ENCODE data around the gene FAR2.

Gene FAR2

GRCh38 chr12:29343022-29343799, 194.1 kb downstream of the FAR2 start:
- no peak overlapping the region for H3K4me3 ChIP-seq (ENCODE audit: low read depth, low read length)
- no peak for DNase-seq
- H3K27me3 ChIP-seq (replicated peaks) = no peaks in the 10 kb centered on the region
- in situ Hi-C loops (cut with HindIII; ENCODE audit: low pct_ligation_motif_present, low sequenced_read_pairs) = no loop called here
- H3K27ac ChIP-seq = no peak overlapping the region
- no peaks in the 10 kb centered on the region for H3K36me3 ChIP-seq (replicated peaks)
- TF ChIP-seq, protein P1, sequence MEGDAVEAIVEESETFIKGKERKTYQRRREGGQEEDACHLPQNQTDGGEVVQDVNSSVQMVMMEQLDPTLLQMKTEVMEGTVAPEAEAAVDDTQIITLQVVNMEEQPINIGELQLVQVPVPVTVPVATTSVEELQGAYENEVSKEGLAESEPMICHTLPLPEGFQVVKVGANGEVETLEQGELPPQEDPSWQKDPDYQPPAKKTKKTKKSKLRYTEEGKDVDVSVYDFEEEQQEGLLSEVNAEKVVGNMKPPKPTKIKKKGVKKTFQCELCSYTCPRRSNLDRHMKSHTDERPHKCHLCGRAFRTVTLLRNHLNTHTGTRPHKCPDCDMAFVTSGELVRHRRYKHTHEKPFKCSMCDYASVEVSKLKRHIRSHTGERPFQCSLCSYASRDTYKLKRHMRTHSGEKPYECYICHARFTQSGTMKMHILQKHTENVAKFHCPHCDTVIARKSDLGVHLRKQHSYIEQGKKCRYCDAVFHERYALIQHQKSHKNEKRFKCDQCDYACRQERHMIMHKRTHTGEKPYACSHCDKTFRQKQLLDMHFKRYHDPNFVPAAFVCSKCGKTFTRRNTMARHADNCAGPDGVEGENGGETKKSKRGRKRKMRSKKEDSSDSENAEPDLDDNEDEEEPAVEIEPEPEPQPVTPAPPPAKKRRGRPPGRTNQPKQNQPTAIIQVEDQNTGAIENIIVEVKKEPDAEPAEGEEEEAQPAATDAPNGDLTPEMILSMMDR (IDR thresholded peaks at IDR 0.05; ENCODE audit: low read depth, low read length, missing control alignments) = no peak

- DNase-seq = no peak
- TF ChIP-seq, protein P1 (IDR thresholded peaks at IDR 0.05; ENCODE audit: low read depth, low read length, missing control alignments) = no peak
- H3K27ac ChIP-seq = no peak overlapping the region
- no peaks in the 10 kb centered on the region for H3K27me3 ChIP-seq (replicated peaks)
- H3K36me3 ChIP-seq (replicated peaks) = no peaks in the 10 kb centered on the region
- in situ Hi-C loops (cut with HindIII; ENCODE audit: low pct_ligation_motif_present, low sequenced_read_pairs) = no loop called here
- H3K4me3 ChIP-seq (ENCODE audit: low read depth, low read length) = no peak overlapping the region
These were observed 197.8 kb downstream of the FAR2 start for GRCh38 chr12:29346769-29347421.

- H3K4me3 ChIP-seq (ENCODE audit: low read depth, low read length) = no peak overlapping the region
- DNase-seq = peak; percentile 4
- in situ Hi-C loops (cut with HindIII; ENCODE audit: low pct_ligation_motif_present, low sequenced_read_pairs) = no loop called here
- TF ChIP-seq, protein P1 (IDR thresholded peaks at IDR 0.05; ENCODE audit: low read depth, low read length, missing control alignments) = no peak
- no peaks in the 10 kb centered on the region for H3K27me3 ChIP-seq (replicated peaks)
- H3K36me3 ChIP-seq (replicated peaks) = no peaks in the 10 kb centered on the region
- H3K27ac ChIP-seq = no peak overlapping the region
These were observed 201.0 kb downstream of the FAR2 start for GRCh38 chr12:29350080-29350479.

GRCh38 chr12:29354954-29355353, 205.9 kb downstream of the FAR2 start:
- Histone ChIP-seq H3K27ac (no peak overlapping the region), H3K27me3 (replicated peaks) (no peaks in the 10 kb centered on the region), H3K36me3 (replicated peaks) (peaks cover 3% of the 10 kb centered on the region), H3K4me3 (ENCODE audit: low read depth, low read length) (no peak overlapping the region)
- in situ Hi-C loops (cut with HindIII; ENCODE audit: low pct_ligation_motif_present, low sequenced_read_pairs) = no loop called here
- no peak for DNase-seq
- TF ChIP-seq, protein P1 (IDR thresholded peaks at IDR 0.05; ENCODE audit: low read depth, low read length, missing control alignments) = no peak

DNA sequence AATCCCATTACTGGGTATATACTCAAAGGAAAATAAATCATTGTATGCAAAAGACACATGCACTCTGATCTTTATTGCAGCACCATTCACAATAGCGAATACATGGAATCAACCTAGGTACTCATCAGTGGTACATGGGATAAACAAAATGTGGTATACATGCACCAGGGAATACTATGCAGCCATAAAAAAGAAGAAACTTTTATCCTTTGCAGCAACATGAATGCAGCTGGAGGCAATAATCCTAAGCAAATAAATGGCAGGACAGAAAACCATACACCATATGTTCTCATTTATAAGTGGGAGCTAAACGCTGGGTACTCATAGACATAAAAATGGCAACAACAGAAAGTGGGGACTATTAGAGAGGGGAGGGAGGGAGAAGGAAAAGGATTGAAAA, 216.0 kb downstream of the FAR2 start:
- TF ChIP-seq, protein P1 (IDR thresholded peaks at IDR 0.05; ENCODE audit: low read depth, low read length, missing control alignments) = no peak
- Histone ChIP-seq H3K27me3 (replicated peaks) (no peaks in the 10 kb centered on the region), H3K27ac (no peak overlapping the region), H3K36me3 (replicated peaks) (peaks cover 10% of the 10 kb centered on the region), H3K4me3 (ENCODE audit: low read depth, low read length) (no peak overlapping the region)
- DNase-seq = no peak
- in situ Hi-C loops (cut with HindIII; ENCODE audit: low pct_ligation_motif_present, low sequenced_read_pairs) = no loop called here
